Endothelial cell of umbilical vein (primary cell): ENCODE measurements around the gene USF1. TPM values are rescaled to one million over a fixed set of nuclear protein-coding genes. Genes with fewer than 3 reads are reported as not detected.

Experiments used
- BruUV-seq: library from RNA; stranded (reverse); fragments of 400-500 nt; replicated peaks from 2 replicates; lab custom pipeline; 2021; lab: Mats Ljungman, UMichigan
- CTCF ChIA-PET: fragments of 300-600, 350-600 bp; sonication (Branson Sonifier 250); formaldehyde crosslinking; loops from one replicate; lab custom pipeline; 2021; ENCODE audit warnings: antibody characterized with exemption, inconsistent platforms; lab: Charles Lee
- POLR2A ChIA-PET: fragments of 300-600, 350-600 bp; sonication (Branson Sonifier 250); formaldehyde crosslinking; loops from one replicate; lab custom pipeline; 2021; ENCODE audit warnings: antibody characterized with exemption, inconsistent platforms; lab: Charles Lee
- DNase-seq: peaks from one replicate; pipeline ENCODE4 v3.0.0-alpha.2; 2011; ENCODE audit warnings: low read depth, low spot score
- FAIRE-seq: peaks from 2 replicates; lab custom pipeline; 2011; peaks lifted over from hg19 to GRCh38; lab: Jason Lieb, UNC
- H2AFZ ChIP-seq: 2 replicates; pipeline ENCODE4 v1.6.0; 2012; ENCODE audit warnings: low read depth, low read length, control low read depth, inconsistent platforms
- H3K27ac ChIP-seq: 2 replicates; pipeline ENCODE4 v1.5.1; 2011; ENCODE audit warnings: low read depth, mild to moderate bottlenecking, control low read depth, low read length, moderate library complexity; ENCODE audit not compliant: insufficient read depth
- H3K27me3 ChIP-seq, 2 experiments: 2 replicates each; pipeline versions ENCODE4 v1.6.0 to v1.6.1; 2011; ENCODE audit warnings: low read length in 2 of 2, mixed read lengths in 1 of 2; ENCODE audit not compliant: control insufficient read depth in 2 of 2, insufficient read depth in 2 of 2
- H3K36me3 ChIP-seq, 2 experiments: 2 replicates in 1 of 2; 3 replicates in 1 of 2; pipeline ENCODE4 v1.5.1; 2011; ENCODE audit warnings: low read length in 2 of 2, mild to moderate bottlenecking in 1 of 2, moderate library complexity in 1 of 2; ENCODE audit not compliant: control insufficient read depth in 2 of 2, insufficient read depth in 2 of 2; ENCODE audit errors: extremely low read depth in 1 of 2
- H3K4me1 ChIP-seq: 3 replicates; pipeline ENCODE4 v1.5.1; 2011; ENCODE audit warnings: mild to moderate bottlenecking, low read length; ENCODE audit not compliant: control insufficient read depth, insufficient read depth; ENCODE audit errors: extremely low read depth
- H3K4me2 ChIP-seq: 2 replicates; pipeline ENCODE4 v1.6.1; 2011; ENCODE audit warnings: low read length, control low read depth, mixed read lengths; ENCODE audit not compliant: insufficient read depth
- H3K4me3 ChIP-seq, 3 experiments: fragments of 200-600 bp in 1 of 3; sonication (generic), shearing (Covaris generic) in 1 of 3; replicated peaks in 1 of 3; 2 replicates each; pipeline ENCODE4 v1.5.1; 2011 to 2016; ENCODE audit warnings: control low read depth in 3 of 3, low read length in 3 of 3, mild to moderate bottlenecking in 2 of 3, inconsistent platforms in 1 of 3, low read depth in 1 of 3, moderate library complexity in 1 of 3; ENCODE audit not compliant: insufficient read depth in 1 of 3
- H3K79me2 ChIP-seq: 2 replicates; pipeline ENCODE4 v1.6.0; 2012; ENCODE audit warnings: low read length, inconsistent platforms; ENCODE audit not compliant: control insufficient read depth, insufficient read depth
- H3K9ac ChIP-seq: replicated peaks from 2 replicates; pipeline ENCODE3; 2011; ENCODE audit warnings: low read length, control low read depth; ENCODE audit not compliant: insufficient read depth; ENCODE audit errors: extremely low read depth
- H3K9me1 ChIP-seq: replicated peaks from 3 replicates; pipeline ENCODE4 v1.6.0; 2011; ENCODE audit warnings: mild to moderate bottlenecking, low read length; ENCODE audit not compliant: control insufficient read depth, insufficient read depth; ENCODE audit errors: extremely low read depth
- H3K9me3 ChIP-seq: replicated peaks from 2 replicates; pipeline ENCODE4 v1.5.1; 2012; ENCODE audit warnings: low read length, inconsistent platforms; ENCODE audit not compliant: control insufficient read depth, insufficient read depth
- H4K20me1 ChIP-seq: replicated peaks from 2 replicates; pipeline ENCODE3; 2011; ENCODE audit warnings: mild to moderate bottlenecking, low read length; ENCODE audit not compliant: control insufficient read depth, insufficient read depth; ENCODE audit errors: extremely low read depth
- CTCF ChIP-seq, 2 donors: IDR thresholded peaks; 1 replicate in 1 of 2; 2 replicates in 1 of 2; pipeline ENCODE4 v1.5.1; 2011; ENCODE audit warnings: low read length in 2 of 2, mild to moderate bottlenecking in 2 of 2, moderate library complexity in 2 of 2, control low read depth in 1 of 2, inconsistent platforms in 1 of 2, low read depth in 1 of 2; ENCODE audit not compliant: insufficient read depth in 1 of 2; ENCODE audit errors: extremely low read depth in 1 of 2
- EZH2 ChIP-seq: IDR thresholded peaks from 2 replicates; pipeline ENCODE4 v1.6.1; 2012; ENCODE audit warnings: borderline replicate concordance, low read depth, mild to moderate bottlenecking, moderate library complexity, low read length, inconsistent platforms; ENCODE audit not compliant: severe bottlenecking
- FOS ChIP-seq: IDR thresholded peaks from 2 replicates; pipeline ENCODE4 v1.6.1; 2011; ENCODE audit warnings: mild to moderate bottlenecking, low read length, moderate library complexity, borderline replicate concordance; ENCODE audit not compliant: insufficient read depth
- GATA2 ChIP-seq: IDR thresholded peaks from 2 replicates; pipeline ENCODE4 v1.7.0; 2011; ENCODE audit warnings: low read depth, mild to moderate bottlenecking, moderate library complexity, mixed read lengths, low read length; ENCODE audit not compliant: insufficient read length, insufficient read depth
- JUN ChIP-seq: IDR thresholded peaks from 2 replicates; pipeline ENCODE4 v1.6.1; 2011; ENCODE audit warnings: borderline replicate concordance, low read depth; ENCODE audit not compliant: insufficient read length, insufficient read depth
- MYC ChIP-seq: IDR thresholded peaks from one replicate; pipeline ENCODE4 v1.6.1; 2011; ENCODE audit warnings: mild to moderate bottlenecking, low read depth, low read length
- POLR2A ChIP-seq: IDR thresholded peaks from 2 replicates; pipeline ENCODE4 v1.6.1; 2012; ENCODE audit warnings: low read depth, mild to moderate bottlenecking, control low read depth, low read length
- POLR2AphosphoS5 ChIP-seq: IDR thresholded peaks from 2 replicates; pipeline ENCODE4 v1.6.1; 2012; ENCODE audit warnings: low read depth, mild to moderate bottlenecking, control low read depth, low read length, moderate library complexity; ENCODE audit not compliant: insufficient read depth
- dilution Hi-C: fragments of 300-500 bp; cut with MboI; formaldehyde crosslinking; loops from one replicate; pipeline ENCODE4 v1.15.0; 2019; ENCODE audit warnings: low sequenced_read_pairs; ENCODE audit not compliant: extremely low pct_ligation_motif_present
- intact Hi-C: fragments of 100-400 bp; cut with micrococcal nuclease; formaldehyde crosslinking; loops from one replicate; pipeline ENCODE4 v1.10.0; 2022
- polyA plus RNA-seq, 4 experiments: library from polyadenylated mRNA; depleted of rRNA in 3 of 4; stranded (reverse) in 3 of 4; unstranded in 1 of 4; fragments of >200 nt; gene quantifications; 2 replicates each; pipeline versions ENCODE4 v1.2.1 to v1.2.3, GENCODE V29; 2011 to 2012; ENCODE audit warnings: missing spikeins in 1 of 4
- total RNA-seq: library from RNA; stranded (reverse); gene quantifications from 2 replicates; pipeline ENCODE4 v1.2.3, GENCODE V29; 2021
- TF ChIP-seq, protein P1 (sequence below): IDR thresholded peaks from 2 replicates; pipeline ENCODE4 v1.6.1; 2011; ENCODE audit not compliant: insufficient read depth, insufficient read length

USF1 gene
- total and polyA plus RNA-seq, 2 donors (not counting 3 experiments of a cell fraction or from before 2014, with no cell fraction given): 53.4 to 56.7 TPM

DNA sequence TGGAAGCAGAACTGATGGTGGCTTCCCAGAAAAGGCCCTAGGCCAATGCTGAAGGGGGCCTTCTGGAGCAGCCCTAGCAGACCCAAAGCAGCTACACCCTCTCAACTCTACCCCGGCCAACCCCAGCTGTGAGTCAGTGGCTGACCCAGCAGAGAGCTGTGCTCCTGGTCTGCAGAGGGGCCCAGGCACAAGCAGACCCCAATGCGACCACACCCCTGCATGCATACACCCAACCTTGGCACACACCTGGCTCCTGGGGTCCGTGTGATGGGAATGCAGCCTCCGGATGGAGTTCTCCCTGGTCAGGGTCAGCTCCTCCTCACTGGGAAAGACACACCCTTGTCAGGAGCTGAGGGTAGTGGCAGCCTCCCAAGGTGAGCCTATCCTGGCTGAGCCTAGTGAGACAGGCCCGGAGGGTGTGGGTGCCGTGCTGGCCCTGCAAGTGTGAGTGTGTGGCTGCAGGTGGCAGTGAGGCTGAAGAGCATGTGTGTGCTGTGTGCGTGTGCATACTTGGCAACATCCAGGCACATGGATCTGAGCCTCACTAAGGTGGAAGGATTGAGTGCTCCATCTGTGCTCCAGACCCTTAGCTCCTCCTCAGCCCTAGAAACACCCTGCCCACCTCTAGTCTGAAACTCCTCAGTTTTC is 27.8 kb upstream of the USF1 start:
- no peaks in the 10 kb centered on the region for H3K9me1 ChIP-seq
- DNase-seq: no peak
- ChIA-PET CTCF (interaction anchor here (1.9 kb wide), 1 partner anchor 11 kb away, joined by 6 read pairs; no protein-coding TSS in a partner anchor), POLR2A (no interaction called here)
- H3K9me3 ChIP-seq: no peaks in the 10 kb centered on the region
- no peak overlapping the region for H3K4me3 ChIP-seq
- dilution Hi-C loops (no loop called here), intact Hi-C loops (no loop called here)
- no peak overlapping the region for H3K27ac ChIP-seq
- no peak for FAIRE-seq
- no peaks in the 10 kb centered on the region for H3K79me2 ChIP-seq
- H3K27me3 ChIP-seq: no peaks in the 10 kb centered on the region
- H3K9ac ChIP-seq: no peak overlapping the region
- H2AFZ ChIP-seq: no peak overlapping the region
- no peaks in the 10 kb centered on the region for H3K4me1 ChIP-seq
- H4K20me1 ChIP-seq: no peaks in the 10 kb centered on the region
- BruUV-seq: no TSS peak
- H3K4me2 ChIP-seq: no peak overlapping the region
- no peak for TF ChIP-seq EZH2
- no peak for TF ChIP-seq GATA2
- no peak for TF ChIP-seq CTCF (IDR thresholded peaks at IDR 0.05; ENCODE audit: extremely low read depth in 1 of 2, insufficient read depth in 1 of 2, low read depth in 1 of 2, low read length in 2 of 2)
- TF ChIP-seq, protein P1, sequence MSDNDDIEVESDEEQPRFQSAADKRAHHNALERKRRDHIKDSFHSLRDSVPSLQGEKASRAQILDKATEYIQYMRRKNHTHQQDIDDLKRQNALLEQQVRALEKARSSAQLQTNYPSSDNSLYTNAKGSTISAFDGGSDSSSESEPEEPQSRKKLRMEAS: no peak
- TF ChIP-seq POLR2A: no peak
- TF ChIP-seq MYC: no peak
- no peak for TF ChIP-seq JUN
- TF ChIP-seq FOS: no peak
- no peak for TF ChIP-seq POLR2AphosphoS5
- no peaks in the 10 kb centered on the region for H3K36me3 ChIP-seq
